OCI-LY7 (cell line): ENCODE results near the gene ZBTB40. TPM values are rescaled to one million over a fixed set of nuclear protein-coding genes. Genes with fewer than 3 reads are reported as not detected.

Experiments used
- BruUV-seq: library from RNA; stranded (reverse); fragments of 400-500 nt; replicated peaks from 2 replicates; lab custom pipeline; 2021; lab: Mats Ljungman, UMichigan
- CTCF ChIA-PET: fragments of 300-600 bp; sonication (Branson Sonifier 250); formaldehyde crosslinking; loops from one replicate; lab custom pipeline; 2022; ENCODE audit warnings: antibody characterized with exemption; ENCODE audit not compliant: unreplicated experiment; lab: Charles Lee
- POLR2A ChIA-PET: fragments of 300-600 bp; sonication (Branson Sonifier 250); formaldehyde crosslinking; loops from one replicate; lab custom pipeline; 2022; ENCODE audit warnings: antibody characterized with exemption; lab: Charles Lee
- DNase-seq: peaks from one replicate; pipeline ENCODE4 v3.0.0-alpha.2; 2015; ENCODE audit warnings: low spot score
- H2AFZ ChIP-seq: fragments of 200-600 bp; sonication (generic), shearing (Covaris generic); 2 replicates; pipeline ENCODE4 v1.6.1; 2014; ENCODE audit warnings: mild to moderate bottlenecking, antibody characterized with exemption, low read length, moderate library complexity
- H3K27ac ChIP-seq: fragments of 200-600 bp; sonication (generic); 2 replicates; pipeline ENCODE4 v1.5.1; 2014; ENCODE audit warnings: mixed run types, low read depth, mild to moderate bottlenecking, moderate library complexity, low read length, inconsistent platforms; ENCODE audit not compliant: poor library complexity, severe bottlenecking
- H3K36me3 ChIP-seq: fragments of 200-600 bp; sonication (generic); 2 replicates; pipeline ENCODE4 v1.6.1; 2014; ENCODE audit warnings: mild to moderate bottlenecking, antibody characterized with exemption, low read length, moderate library complexity, mixed read lengths; ENCODE audit not compliant: insufficient read depth
- H3K4me1 ChIP-seq: fragments of 200-600 bp; sonication (generic); 2 replicates; pipeline ENCODE4 v1.5.1; 2014; ENCODE audit warnings: mild to moderate bottlenecking, low read length; ENCODE audit not compliant: insufficient read depth, poor library complexity, severe bottlenecking
- H3K4me2 ChIP-seq: fragments of 200-600 bp; sonication (generic); 2 replicates; pipeline ENCODE4 v1.6.1; 2014; ENCODE audit warnings: mild to moderate bottlenecking, low read length
- H3K4me3 ChIP-seq: fragments of 200-600 bp; sonication (generic); 2 replicates; pipeline ENCODE4 v1.5.1; 2014; ENCODE audit warnings: mild to moderate bottlenecking, low read depth, low read length; ENCODE audit not compliant: poor library complexity, severe bottlenecking
- H3K79me2 ChIP-seq: fragments of 200-600 bp; sonication (generic); 2 replicates; pipeline ENCODE4 v1.6.1; 2016; ENCODE audit warnings: low read depth, mild to moderate bottlenecking, low read length, moderate library complexity, mixed read lengths; ENCODE audit not compliant: insufficient read depth
- H3K9me2 ChIP-seq: fragments of 200-600 bp; sonication (generic); 2 replicates; pipeline ENCODE4 v1.6.1; 2016; ENCODE audit warnings: mild to moderate bottlenecking, low read length, mixed read lengths; ENCODE audit not compliant: insufficient read depth
- H3K9me3 ChIP-seq: fragments of 200-600 bp; sonication (generic); 2 replicates; pipeline ENCODE4 v1.6.1; 2014; ENCODE audit warnings: mild to moderate bottlenecking, mixed run types, low read length, mixed read lengths
- H4K20me1 ChIP-seq: fragments of 200-600 bp; sonication (generic); 2 replicates; pipeline ENCODE4 v1.6.1; 2014; ENCODE audit warnings: mild to moderate bottlenecking, antibody characterized with exemption, low read length, moderate library complexity, mixed read lengths; ENCODE audit not compliant: insufficient read depth
- EZH2phosphoT487 ChIP-seq: fragments of 200-600 bp; sonication (generic); IDR thresholded peaks from 2 replicates; pipeline ENCODE4 v1.6.1; 2018; ENCODE audit warnings: low read depth, borderline replicate concordance, mild to moderate bottlenecking, mixed run types, antibody characterized with exemption, low read length, moderate library complexity, mixed read lengths
- intact Hi-C: fragments of 100-400 bp; cut with micrococcal nuclease; formaldehyde crosslinking; loops from one replicate; pipeline ENCODE4 v1.10.0; 2022; ENCODE audit not compliant: unreplicated experiment
- total RNA-seq, 2 experiments: library from RNA; depleted of rRNA in 1 of 2; stranded (reverse); fragments of >200 nt in 1 of 2; shearing (Covaris generic) in 1 of 2; gene quantifications; 2 replicates each; pipeline ENCODE4 v1.2.3, GENCODE V29; 2014 to 2022
- TF ChIP-seq, protein P1 (sequence below): fragments of 200-600 bp; sonication (generic); conservative IDR thresholded peaks from 2 replicates; pipeline ENCODE4 v1.5.1; 2014; ENCODE audit warnings: mild to moderate bottlenecking, antibody characterized with exemption, low read length, moderate library complexity, mixed read lengths

The ZBTB40 gene
- total RNA-seq, 2 experiments from 2014 or later = 16.6 to 17.3 TPM

DNA sequence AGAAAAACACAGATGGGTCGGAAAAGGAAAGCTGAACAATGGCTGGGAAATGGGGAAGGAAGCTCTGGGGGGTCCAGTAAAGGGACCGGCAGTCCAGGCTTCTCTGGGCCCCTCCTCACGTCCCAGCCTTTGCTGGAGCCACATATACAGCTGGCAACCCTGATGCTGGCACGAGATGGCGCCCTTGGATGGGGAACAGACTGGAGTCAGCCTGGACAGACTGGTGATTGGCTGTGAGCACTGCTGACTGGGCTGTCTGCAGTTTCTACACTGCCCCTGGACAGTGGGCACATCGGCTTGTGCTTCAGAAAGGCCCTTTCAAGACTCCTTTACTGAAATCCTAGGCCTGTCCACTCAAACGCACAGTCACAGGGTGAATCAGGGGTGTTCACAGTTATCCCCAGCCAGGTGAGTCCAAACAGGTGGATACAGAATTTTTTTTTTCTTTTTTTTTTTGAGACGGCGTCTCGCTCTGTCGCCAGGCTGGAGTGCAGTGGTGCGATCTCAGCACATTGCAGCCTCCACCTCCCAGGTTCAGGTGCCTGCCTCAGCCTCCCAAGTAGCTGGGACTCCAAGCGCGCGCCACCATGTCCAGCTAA, 31.1 kb upstream of the ZBTB40 start:
- H3K9me2 ChIP-seq = no peaks in the 10 kb centered on the region
- H3K4me1 ChIP-seq = peaks cover 17% of the 10 kb centered on the region
- CTCF ChIA-PET = interaction anchor here (0.5 kb wide), 1 partner anchor 320 kb away, joined by 3 read pairs; no protein-coding TSS in a partner anchor
- no peak overlapping the region for H2AFZ ChIP-seq
- no peaks in the 10 kb centered on the region for H3K9me3 ChIP-seq
- no peak for TF ChIP-seq EZH2phosphoT487
- TF ChIP-seq, protein P1, sequence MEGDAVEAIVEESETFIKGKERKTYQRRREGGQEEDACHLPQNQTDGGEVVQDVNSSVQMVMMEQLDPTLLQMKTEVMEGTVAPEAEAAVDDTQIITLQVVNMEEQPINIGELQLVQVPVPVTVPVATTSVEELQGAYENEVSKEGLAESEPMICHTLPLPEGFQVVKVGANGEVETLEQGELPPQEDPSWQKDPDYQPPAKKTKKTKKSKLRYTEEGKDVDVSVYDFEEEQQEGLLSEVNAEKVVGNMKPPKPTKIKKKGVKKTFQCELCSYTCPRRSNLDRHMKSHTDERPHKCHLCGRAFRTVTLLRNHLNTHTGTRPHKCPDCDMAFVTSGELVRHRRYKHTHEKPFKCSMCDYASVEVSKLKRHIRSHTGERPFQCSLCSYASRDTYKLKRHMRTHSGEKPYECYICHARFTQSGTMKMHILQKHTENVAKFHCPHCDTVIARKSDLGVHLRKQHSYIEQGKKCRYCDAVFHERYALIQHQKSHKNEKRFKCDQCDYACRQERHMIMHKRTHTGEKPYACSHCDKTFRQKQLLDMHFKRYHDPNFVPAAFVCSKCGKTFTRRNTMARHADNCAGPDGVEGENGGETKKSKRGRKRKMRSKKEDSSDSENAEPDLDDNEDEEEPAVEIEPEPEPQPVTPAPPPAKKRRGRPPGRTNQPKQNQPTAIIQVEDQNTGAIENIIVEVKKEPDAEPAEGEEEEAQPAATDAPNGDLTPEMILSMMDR = peak; percentile 84
- BruUV-seq = no TSS peak
- peak; percentile 67 for DNase-seq
- intact Hi-C loops = loop anchor here (1.0 kb wide), 1 partner anchor 222 kb away; no protein-coding TSS in a partner anchor
- H3K79me2 ChIP-seq = no peaks in the 10 kb centered on the region
- POLR2A ChIA-PET = no interaction called here
- no peak overlapping the region for H3K4me3 ChIP-seq
- H3K4me2 ChIP-seq = peak overlapping the region; percentile 28
- no peaks in the 10 kb centered on the region for H4K20me1 ChIP-seq
- no peak overlapping the region for H3K27ac ChIP-seq
- H3K36me3 ChIP-seq = no peaks in the 10 kb centered on the region

DNA sequence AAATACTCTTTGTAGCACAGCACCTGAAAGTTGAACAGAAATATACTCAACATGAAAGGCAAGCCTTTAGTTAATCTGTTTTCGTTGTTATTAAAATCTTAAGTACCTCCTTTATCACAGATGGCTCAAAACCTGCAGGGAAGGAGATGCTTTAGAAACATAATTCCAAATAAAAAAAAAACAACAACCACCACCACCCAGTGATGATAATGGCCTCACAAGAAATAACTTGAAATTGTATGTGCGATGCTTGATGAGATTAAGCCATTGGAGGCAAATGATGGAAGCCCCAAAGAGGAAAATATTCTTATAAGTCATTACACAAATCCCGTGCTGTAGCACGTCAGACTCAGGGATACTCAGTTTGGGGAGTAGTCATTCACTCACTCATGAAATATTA, 24.9 kb upstream of the ZBTB40 start:
- Histone ChIP-seq H3K36me3 (no peaks in the 10 kb centered on the region), H3K4me2 (no peak overlapping the region), H3K9me2 (no peaks in the 10 kb centered on the region), H3K4me3 (no peak overlapping the region), H3K4me1 (peaks cover 16% of the 10 kb centered on the region), H3K9me3 (0 out of 2 replicates have a peak, but pooled peaks cover 3% of the 10 kb centered on the region), H2AFZ (no peak overlapping the region), H3K79me2 (no peaks in the 10 kb centered on the region), H4K20me1 (no peaks in the 10 kb centered on the region), H3K27ac (no peak overlapping the region)
- POLR2A ChIA-PET = interaction anchor here (0.5 to 1.3 kb wide), 2 partner anchors 28 to 518 kb away, joined by 3 read pairs; no protein-coding TSS in a partner anchor
- intact Hi-C loops = no loop called here
- TF ChIP-seq EZH2phosphoT487 = no peak
- TF ChIP-seq, protein P1 = no peak
- CTCF ChIA-PET = no interaction called here
- BruUV-seq = no TSS peak
- no peak for DNase-seq

DNA sequence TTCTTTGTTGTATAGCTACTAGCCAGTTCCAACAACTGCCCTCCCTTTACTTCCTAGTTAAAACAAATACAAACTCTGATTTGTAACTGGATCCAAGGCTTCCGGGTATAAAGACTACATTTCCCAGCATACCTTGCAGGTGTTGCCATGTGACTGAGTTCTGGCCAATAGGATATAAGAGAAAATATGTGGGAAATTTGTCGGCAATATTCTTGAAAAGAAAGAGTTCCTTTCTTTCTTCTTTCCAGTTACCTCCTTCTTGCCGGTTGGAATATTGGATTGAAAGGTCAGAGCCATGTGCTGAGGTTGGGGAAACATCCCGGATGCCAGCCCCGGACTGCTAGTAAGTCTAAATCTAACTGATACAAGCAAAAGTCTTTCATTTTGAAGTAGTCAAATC, 23.0 kb upstream of the ZBTB40 start:
- H3K4me3 ChIP-seq = peak overlapping the region; percentile 77

More for the DNA sequence above, 23.0 kb upstream of the ZBTB40 start:
- no peaks in the 10 kb centered on the region for H3K79me2 ChIP-seq
- DNase-seq = peak; percentile 88
- peaks cover 22% of the 10 kb centered on the region for H3K4me1 ChIP-seq
- no peak overlapping the region for H3K27ac ChIP-seq
- H2AFZ ChIP-seq = peak overlapping the region; percentile 100
- H3K9me2 ChIP-seq = no peaks in the 10 kb centered on the region
- ChIA-PET POLR2A (interaction anchor here (0.7 to 0.8 kb wide), 2 partner anchors 11 to 493 kb away, joined by 3 read pairs; no protein-coding TSS in a partner anchor), CTCF (no interaction called here)
- no peaks in the 10 kb centered on the region for H3K36me3 ChIP-seq
- peak overlapping the region; percentile 75 for H3K4me2 ChIP-seq
- H4K20me1 ChIP-seq = no peaks in the 10 kb centered on the region
- BruUV-seq = no TSS peak
- intact Hi-C loops = loop anchor here (2.0 kb wide), 1 partner anchor 22 kb away; the partner anchor contains the start of gene ZBTB40
- TF ChIP-seq, protein P1 = no peak
- no peak for TF ChIP-seq EZH2phosphoT487
- H3K9me3 ChIP-seq = 0 out of 2 replicates have a peak, but pooled peaks cover 3% of the 10 kb centered on the region
